Esophagus muscularis mucosa (tissue), 3 donors: ENCODE results near the gene RBMY1F.
"Not testable (repeated sequence)": the region's sequence is repeated elsewhere in the genome, so short reads cannot be mapped to it uniquely, and the experiment has no call there.

Experiments used
- CTCF ChIP-seq, 3 experiments: fragments of 200-600 bp in 2 of 3; fragments of 450-650 bp in 1 of 3; sonication (generic) in 2 of 3; IDR thresholded peaks; one replicate each; pipeline ENCODE4 v1.5.1; 2017 to 2019; ENCODE audit warnings: antibody characterized with exemption in 3 of 3, mild to moderate bottlenecking in 2 of 3, moderate library complexity in 1 of 3
- POLR2A ChIP-seq: fragments of 450-650 bp; IDR thresholded peaks from one replicate; pipeline ENCODE4 v1.6.1; 2017; ENCODE audit warnings: antibody characterized with exemption, moderate library complexity, mild to moderate bottlenecking, low read depth

DNA sequence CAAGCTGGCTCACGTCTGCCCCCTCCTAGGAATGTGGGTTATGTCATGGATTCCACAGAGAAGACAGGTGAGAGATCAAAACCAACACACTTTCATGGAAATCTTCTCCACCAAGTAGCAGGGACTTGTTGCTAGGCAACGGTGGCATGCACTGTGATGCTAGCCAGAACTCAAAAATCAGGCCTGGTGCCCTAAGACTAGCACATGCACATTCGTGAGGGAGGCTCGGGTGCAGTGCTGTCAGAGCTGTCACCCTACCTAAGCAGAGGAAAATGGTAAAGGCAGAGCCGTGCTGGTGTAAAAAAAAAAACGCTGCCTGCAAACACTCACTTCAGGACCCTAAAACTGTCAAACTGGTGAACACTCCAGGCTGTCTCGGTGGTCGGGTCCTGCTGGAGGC, 52.2 kb downstream of the RBMY1F start:
- TF ChIP-seq CTCF (IDR thresholded peaks at IDR 0.05); POLR2A: not testable (repeated sequence)
